Measurements from ENCODE around the gene GOLGA8N. TPM values are rescaled to one million over a fixed set of nuclear protein-coding genes. Genes with fewer than 3 reads are reported as not detected.
"Not testable (repeated sequence)": the region's sequence is repeated elsewhere in the genome, so short reads cannot be mapped to it uniquely, and the experiment has no call there.

GOLGA8N gene
- total RNA-seq, result 1.7 and 4.9 TPM in 2 replicates
- polyA plus RNA-seq, result 0.68 and 1.5 TPM in 2 replicates

GRCh38 chr15:32593151-32593550 is at the start of gene GOLGA8N:
GOLGA8N (plus strand) TSS chr15:32593456.
- H3K9me3 ChIP-seq (ENCODE audit: low read depth); DNase-seq (ENCODE audit: low read depth in 1 of 2, low spot score in 1 of 2); H3K4me3 ChIP-seq; H3K27ac ChIP-seq; H3K27me3 ChIP-seq; H3K36me3 ChIP-seq; H3K4me1 ChIP-seq (ENCODE audit: low read depth): not testable (repeated sequence)

- H3K4me1 ChIP-seq (ENCODE audit: low read depth); H3K27me3 ChIP-seq; H3K27ac ChIP-seq; H3K36me3 ChIP-seq; H3K9me3 ChIP-seq (ENCODE audit: low read depth); H3K4me3 ChIP-seq; DNase-seq (ENCODE audit: low read depth in 1 of 2, low spot score in 1 of 2): not testable (repeated sequence)
Observed at GRCh38 chr15:32543456-32543855, 49.8 kb upstream of the GOLGA8N start.

GRCh38 chr15:32545129-32545528 is 48.1 kb upstream of the GOLGA8N start:
- H3K27me3 ChIP-seq; DNase-seq (ENCODE audit: low read depth in 1 of 2, low spot score in 1 of 2); H3K27ac ChIP-seq; H3K9me3 ChIP-seq (ENCODE audit: low read depth); H3K36me3 ChIP-seq; H3K4me1 ChIP-seq (ENCODE audit: low read depth); H3K4me3 ChIP-seq: not testable (repeated sequence)

GRCh38 chr15:32554587-32554986 is 38.7 kb upstream of the GOLGA8N start:
- not testable (repeated sequence) for DNase-seq (ENCODE audit: low read depth in 1 of 2, low spot score in 1 of 2)

GRCh38 chr15:32562198-32562597 is 31.1 kb upstream of the GOLGA8N start:
- H3K36me3 ChIP-seq; H3K27me3 ChIP-seq; H3K4me3 ChIP-seq; H3K4me1 ChIP-seq (ENCODE audit: low read depth); DNase-seq (ENCODE audit: low read depth in 1 of 2, low spot score in 1 of 2); H3K27ac ChIP-seq; H3K9me3 ChIP-seq (ENCODE audit: low read depth): not testable (repeated sequence)

More at GRCh38 chr15:32554587-32554986, 38.7 kb upstream of the GOLGA8N start:
- not testable (repeated sequence) for H3K9me3 ChIP-seq (ENCODE audit: low read depth); H3K4me1 ChIP-seq (ENCODE audit: low read depth); H3K27me3 ChIP-seq; H3K27ac ChIP-seq; H3K4me3 ChIP-seq; H3K36me3 ChIP-seq

GRCh38 chr15:32568988-32569387 is 24.3 kb upstream of the GOLGA8N start:
- H3K27ac ChIP-seq; H3K9me3 ChIP-seq (ENCODE audit: low read depth); H3K4me1 ChIP-seq (ENCODE audit: low read depth); H3K4me3 ChIP-seq; DNase-seq (ENCODE audit: low read depth in 1 of 2, low spot score in 1 of 2); H3K36me3 ChIP-seq; H3K27me3 ChIP-seq: not testable (repeated sequence)

- not testable (repeated sequence) for H3K4me1 ChIP-seq (ENCODE audit: low read depth); H3K36me3 ChIP-seq; DNase-seq (ENCODE audit: low read depth in 1 of 2, low spot score in 1 of 2); H3K27me3 ChIP-seq; H3K9me3 ChIP-seq (ENCODE audit: low read depth); H3K27ac ChIP-seq; H3K4me3 ChIP-seq
Observed at GRCh38 chr15:32578482-32578881, 14.8 kb upstream of the GOLGA8N start.

- not testable (repeated sequence) for H3K27me3 ChIP-seq; H3K9me3 ChIP-seq (ENCODE audit: low read depth); H3K4me3 ChIP-seq; H3K4me1 ChIP-seq (ENCODE audit: low read depth); DNase-seq (ENCODE audit: low read depth in 1 of 2, low spot score in 1 of 2); H3K36me3 ChIP-seq; H3K27ac ChIP-seq
Observed at GRCh38 chr15:32585844-32586243, 7.4 kb upstream of the GOLGA8N start.

- not testable (repeated sequence) for H3K27me3 ChIP-seq; H3K36me3 ChIP-seq; H3K9me3 ChIP-seq (ENCODE audit: low read depth); H3K4me3 ChIP-seq; H3K27ac ChIP-seq; DNase-seq (ENCODE audit: low read depth in 1 of 2, low spot score in 1 of 2); H3K4me1 ChIP-seq (ENCODE audit: low read depth)
Observed at GRCh38 chr15:32609518-32609917, 16.3 kb downstream of the GOLGA8N start.

GRCh38 chr15:32610719-32611118 is 17.5 kb downstream of the GOLGA8N start:
- not testable (repeated sequence) for H3K4me3 ChIP-seq; H3K4me1 ChIP-seq (ENCODE audit: low read depth); H3K27ac ChIP-seq; H3K27me3 ChIP-seq; H3K9me3 ChIP-seq (ENCODE audit: low read depth); H3K36me3 ChIP-seq
- DNase-seq (ENCODE audit: low read depth in 1 of 2, low spot score in 1 of 2), result peak; percentile 44 to 60

- H3K27me3 ChIP-seq; H3K9me3 ChIP-seq (ENCODE audit: low read depth); H3K4me1 ChIP-seq (ENCODE audit: low read depth); DNase-seq (ENCODE audit: low read depth in 1 of 2, low spot score in 1 of 2); H3K36me3 ChIP-seq: not testable (repeated sequence)
- peak overlapping the region; percentile 94 for H3K27ac ChIP-seq
- peak overlapping the region; percentile 77 for H3K4me3 ChIP-seq
Observed at GRCh38 chr15:32614712-32615050, 21.4 kb downstream of the GOLGA8N start.

- not testable (repeated sequence) for H3K9me3 ChIP-seq (ENCODE audit: low read depth); H3K36me3 ChIP-seq; H3K27me3 ChIP-seq; H3K4me1 ChIP-seq (ENCODE audit: low read depth)
- H3K27ac ChIP-seq, result peak within 1 kb of the TSS; percentile 94
- peak; percentile 79 to 84 for DNase-seq (ENCODE audit: low read depth in 1 of 2, low spot score in 1 of 2)
- peak within 1 kb of the TSS; percentile 77 for H3K4me3 ChIP-seq
Observed at GRCh38 chr15:32615051-32615870, 22.0 kb downstream of the GOLGA8N start, which contains the start of gene ARHGAP11A. ARHGAP11A (plus strand) TSS chr15:32615504; CDS start chr15:32616212, 708 bp downstream.

GRCh38 chr15:32615871-32616426 is 22.7 kb downstream of the GOLGA8N start:
- Histone ChIP-seq H3K27ac (peak overlapping the region; percentile 94), H3K4me3 (peak overlapping the region; percentile 77)
- not testable (repeated sequence) for H3K4me1 ChIP-seq (ENCODE audit: low read depth); H3K9me3 ChIP-seq (ENCODE audit: low read depth); H3K36me3 ChIP-seq; H3K27me3 ChIP-seq
- peak; percentile 9 for DNase-seq (ENCODE audit: low read depth in 1 of 2, low spot score in 1 of 2)

Measured in cardiac muscle cell (in vitro differentiated cells and primary cell).